ENCODE data around the gene USB1.

GRCh38 chr16:58046054-58046881 is 45.1 kb downstream of the USB1 start:
- TF ChIP-seq EZH2 (IDR thresholded peaks at IDR 0.05) (no peak), CTCF (IDR thresholded peaks at IDR 0.05) (no peak)
